Measurements from ENCODE around the gene TWF1. TPM values are rescaled to one million over a fixed set of nuclear protein-coding genes. Genes with fewer than 3 reads are reported as not detected.

TWF1 gene
- total and polyA plus RNA-seq, 9 of the 15 experiments (the other 6 are each of a cell fraction or from before 2014, with no cell fraction given): 10.3 to 29.4 (median 23.4) TPM

- TF ChIP-seq CHD2 (IDR thresholded peaks at IDR 0.05; ENCODE audit: low read depth, low read length) (no peak), SMARCA4 (IDR thresholded peaks at IDR 0.05) (no peak), TRIM28 (IDR thresholded peaks at IDR 0.05) (no peak), HDAC2 (IDR thresholded peaks at IDR 0.05) (no peak), YY1 (IDR thresholded peaks at IDR 0.05; ENCODE audit: borderline replicate concordance in 1 of 3, control insufficient read depth in 1 of 3, extremely low read depth in 1 of 3, insufficient read depth in 3 of 3, insufficient read length in 1 of 3, insufficient replicate concordance in 2 of 3, low read depth in 1 of 3, low read length in 2 of 3) (peak in 1 of 3 experiments; percentile 9), ZNF57 (CRISPR knock-in tag; IDR thresholded peaks at IDR 0.05) (no peak), ZNF717 (CRISPR knock-in tag; IDR thresholded peaks at IDR 0.05) (no peak), ZNF740 (CRISPR knock-in tag; IDR thresholded peaks at IDR 0.05) (no peak), ZNF740 (tag; IDR thresholded peaks at IDR 0.05) (no peak), RFX1 (IDR thresholded peaks at IDR 0.05) (no peak), RAD21 (CRISPR knock-in tag; conservative IDR thresholded peaks at IDR 0.05 in 1 of 2, IDR thresholded peaks at IDR 0.05 in 1 of 2) (no peak), SRSF3 (IDR thresholded peaks at IDR 0.05; ENCODE audit: insufficient read depth, low read length) (no peak), CREBBP (IDR thresholded peaks at IDR 0.05; ENCODE audit: low read depth, low read length) (no peak)
- TF ChIP-seq, protein P1, sequence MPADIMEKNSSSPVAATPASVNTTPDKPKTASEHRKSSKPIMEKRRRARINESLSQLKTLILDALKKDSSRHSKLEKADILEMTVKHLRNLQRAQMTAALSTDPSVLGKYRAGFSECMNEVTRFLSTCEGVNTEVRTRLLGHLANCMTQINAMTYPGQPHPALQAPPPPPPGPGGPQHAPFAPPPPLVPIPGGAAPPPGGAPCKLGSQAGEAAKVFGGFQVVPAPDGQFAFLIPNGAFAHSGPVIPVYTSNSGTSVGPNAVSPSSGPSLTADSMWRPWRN (IDR thresholded peaks at IDR 0.05; ENCODE audit: low read depth): no peak
- TF ChIP-seq, protein P2, sequence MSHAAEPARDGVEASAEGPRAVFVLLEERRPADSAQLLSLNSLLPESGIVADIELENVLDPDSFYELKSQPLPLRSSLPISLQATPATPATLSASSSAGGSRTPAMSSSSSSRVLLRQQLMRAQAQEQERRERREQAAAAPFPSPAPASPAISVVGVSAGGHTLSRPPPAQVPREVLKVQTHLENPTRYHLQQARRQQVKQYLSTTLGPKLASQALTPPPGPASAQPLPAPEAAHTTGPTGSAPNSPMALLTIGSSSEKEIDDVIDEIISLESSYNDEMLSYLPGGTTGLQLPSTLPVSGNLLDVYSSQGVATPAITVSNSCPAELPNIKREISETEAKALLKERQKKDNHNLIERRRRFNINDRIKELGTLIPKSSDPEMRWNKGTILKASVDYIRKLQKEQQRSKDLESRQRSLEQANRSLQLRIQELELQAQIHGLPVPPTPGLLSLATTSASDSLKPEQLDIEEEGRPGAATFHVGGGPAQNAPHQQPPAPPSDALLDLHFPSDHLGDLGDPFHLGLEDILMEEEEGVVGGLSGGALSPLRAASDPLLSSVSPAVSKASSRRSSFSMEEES (CRISPR knock-in tag; IDR thresholded peaks at IDR 0.05): no peak
- TF ChIP-seq, protein P3, sequence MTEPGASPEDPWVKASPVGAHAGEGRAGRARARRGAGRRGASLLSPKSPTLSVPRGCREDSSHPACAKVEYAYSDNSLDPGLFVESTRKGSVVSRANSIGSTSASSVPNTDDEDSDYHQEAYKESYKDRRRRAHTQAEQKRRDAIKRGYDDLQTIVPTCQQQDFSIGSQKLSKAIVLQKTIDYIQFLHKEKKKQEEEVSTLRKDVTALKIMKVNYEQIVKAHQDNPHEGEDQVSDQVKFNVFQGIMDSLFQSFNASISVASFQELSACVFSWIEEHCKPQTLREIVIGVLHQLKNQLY (CRISPR knock-in tag; conservative IDR thresholded peaks at IDR 0.05): no peak
- TF ChIP-seq, protein P4, sequence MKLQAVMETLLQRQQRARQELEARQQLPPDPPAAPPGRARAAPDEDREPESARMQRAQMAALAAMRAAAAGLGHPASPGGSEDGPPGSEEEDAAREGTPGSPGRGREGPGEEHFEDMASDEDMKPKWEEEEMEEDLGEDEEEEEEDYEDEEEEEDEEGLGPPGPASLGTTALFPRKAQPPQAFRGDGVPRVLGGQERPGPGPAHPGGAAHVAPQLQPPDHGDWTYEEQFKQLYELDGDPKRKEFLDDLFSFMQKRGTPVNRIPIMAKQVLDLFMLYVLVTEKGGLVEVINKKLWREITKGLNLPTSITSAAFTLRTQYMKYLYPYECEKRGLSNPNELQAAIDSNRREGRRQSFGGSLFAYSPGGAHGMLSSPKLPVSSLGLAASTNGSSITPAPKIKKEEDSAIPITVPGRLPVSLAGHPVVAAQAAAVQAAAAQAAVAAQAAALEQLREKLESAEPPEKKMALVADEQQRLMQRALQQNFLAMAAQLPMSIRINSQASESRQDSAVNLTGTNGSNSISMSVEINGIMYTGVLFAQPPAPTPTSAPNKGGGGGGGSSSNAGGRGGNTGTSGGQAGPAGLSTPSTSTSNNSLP (IDR thresholded peaks at IDR 0.05; ENCODE audit: borderline replicate concordance, low read depth, low read length): no peak
- TF ChIP-seq, protein P5, sequence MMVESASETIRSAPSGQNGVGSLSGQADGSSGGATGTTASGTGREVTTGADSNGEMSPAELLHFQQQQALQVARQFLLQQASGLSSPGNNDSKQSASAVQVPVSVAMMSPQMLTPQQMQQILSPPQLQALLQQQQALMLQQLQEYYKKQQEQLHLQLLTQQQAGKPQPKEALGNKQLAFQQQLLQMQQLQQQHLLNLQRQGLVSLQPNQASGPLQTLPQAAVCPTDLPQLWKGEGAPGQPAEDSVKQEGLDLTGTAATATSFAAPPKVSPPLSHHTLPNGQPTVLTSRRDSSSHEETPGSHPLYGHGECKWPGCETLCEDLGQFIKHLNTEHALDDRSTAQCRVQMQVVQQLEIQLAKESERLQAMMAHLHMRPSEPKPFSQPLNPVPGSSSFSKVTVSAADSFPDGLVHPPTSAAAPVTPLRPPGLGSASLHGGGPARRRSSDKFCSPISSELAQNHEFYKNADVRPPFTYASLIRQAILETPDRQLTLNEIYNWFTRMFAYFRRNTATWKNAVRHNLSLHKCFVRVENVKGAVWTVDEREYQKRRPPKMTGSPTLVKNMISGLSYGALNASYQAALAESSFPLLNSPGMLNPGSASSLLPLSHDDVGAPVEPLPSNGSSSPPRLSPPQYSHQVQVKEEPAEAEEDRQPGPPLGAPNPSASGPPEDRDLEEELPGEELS (CRISPR knock-in tag; IDR thresholded peaks at IDR 0.05; ENCODE audit: borderline replicate concordance): peak; percentile 74; the same call in 1 of the 2 replicates
Measured at GRCh38 chr12:43835656-43836474, 29.7 kb upstream of the TWF1 start, which contains the start of gene TMEM117 (continued).
